Measurements from ENCODE around the gene SYK. TPM values are rescaled to one million over a fixed set of nuclear protein-coding genes. Genes with fewer than 3 reads are reported as not detected.
A peak's percentile ranks its signal among the peaks of the same experiment; 100 is the strongest.

SYK gene
- total RNA-seq, 1 experiment from 2014 or later, result 5.3 TPM

DNA sequence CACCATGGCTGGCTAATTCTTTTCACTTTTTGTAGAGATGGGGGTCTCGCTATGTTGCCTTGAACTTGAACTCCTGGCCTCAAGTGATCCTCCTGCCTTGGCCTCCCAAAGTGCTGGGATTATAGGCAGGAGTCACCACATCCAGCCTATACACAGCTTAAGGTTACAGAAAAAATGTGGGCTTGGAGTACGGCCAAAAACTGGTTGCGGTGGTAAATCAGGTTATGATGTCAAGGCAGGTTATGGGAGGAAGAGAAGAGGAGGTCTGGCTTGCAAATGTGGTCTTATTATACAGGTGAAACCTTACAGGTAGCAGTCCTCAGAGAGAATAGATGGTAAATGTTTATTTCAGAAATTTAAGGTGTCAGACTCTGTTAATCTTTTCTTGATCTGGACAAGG is 30.7 kb upstream of the SYK start:
- no peak for TF ChIP-seq CTCF (IDR thresholded peaks at IDR 0.05; ENCODE audit: insufficient read depth in 1 of 2, low read depth in 1 of 2, low read length in 1 of 2, severe bottlenecking in 1 of 2, unreplicated experiment in 1 of 2)
- 0 out of 2 replicates have a peak, but pooled peaks cover 11% of the 10 kb centered on the region for H3K9me3 ChIP-seq
- Mint-ChIP-seq H3K4me3 (ENCODE audit: unreplicated experiment) (no peak overlapping the region), H3K9me3 (ENCODE audit: unreplicated experiment) (no peaks in the 10 kb centered on the region), H3K36me3 (ENCODE audit: insufficient read depth, unreplicated experiment) (no peaks in the 10 kb centered on the region), H3K27me3 (ENCODE audit: insufficient read depth, unreplicated experiment) (no peaks in the 10 kb centered on the region), H3K27ac (ENCODE audit: unreplicated experiment) (no peak overlapping the region), H3K4me1 (ENCODE audit: low read depth, unreplicated experiment) (no peaks in the 10 kb centered on the region)
- intact Hi-C loops (cut with micrococcal nuclease; ENCODE audit: unreplicated experiment), result loop anchor here (5.0 kb wide), 2 partner anchors 101 to 629 kb away; no protein-coding TSS in a partner anchor
- no peaks in the 10 kb centered on the region for H3K27me3 ChIP-seq (replicated peaks; ENCODE audit: control insufficient read depth, insufficient read depth, low read length)
- ChIA-PET CTCF (no interaction called here), POLR2A (no interaction called here)
- H3K4me3 ChIP-seq (ENCODE audit: low read depth, low read length), result no peak overlapping the region
- H3K36me3 ChIP-seq (ENCODE audit: control insufficient read depth, insufficient read depth, low read length), result no peaks in the 10 kb centered on the region
- no peaks in the 10 kb centered on the region for H3K4me1 ChIP-seq
- no TSS peak for BruUV-seq (replicated peaks)
- DNase-seq, result no peak

- no peak for TF ChIP-seq CTCF (IDR thresholded peaks at IDR 0.05; ENCODE audit: insufficient read depth in 1 of 2, low read depth in 1 of 2, low read length in 1 of 2, severe bottlenecking in 1 of 2, unreplicated experiment in 1 of 2)
- no TSS peak for BruUV-seq (replicated peaks)
- Mint-ChIP-seq H3K27me3 (ENCODE audit: insufficient read depth, unreplicated experiment) (no peaks in the 10 kb centered on the region), H3K4me3 (ENCODE audit: unreplicated experiment) (no peak overlapping the region), H3K27ac (ENCODE audit: unreplicated experiment) (no peak overlapping the region), H3K4me1 (ENCODE audit: low read depth, unreplicated experiment) (no peaks in the 10 kb centered on the region), H3K36me3 (ENCODE audit: insufficient read depth, unreplicated experiment) (no peaks in the 10 kb centered on the region), H3K9me3 (ENCODE audit: unreplicated experiment) (no peaks in the 10 kb centered on the region)
- POLR2A ChIA-PET, result no interaction called here
- intact Hi-C loops (cut with micrococcal nuclease; ENCODE audit: unreplicated experiment), result loop anchor here (5.0 kb wide), 2 partner anchors 100 to 630 kb away; no protein-coding TSS in a partner anchor
- Histone ChIP-seq H3K4me3 (ENCODE audit: low read depth, low read length) (no peak overlapping the region), H3K36me3 (ENCODE audit: control insufficient read depth, insufficient read depth, low read length) (no peaks in the 10 kb centered on the region), H3K9me3 (0 out of 2 replicates have a peak, but pooled peaks cover 8% of the 10 kb centered on the region), H3K27me3 (replicated peaks; ENCODE audit: control insufficient read depth, insufficient read depth, low read length) (no peaks in the 10 kb centered on the region), H3K4me1 (no peaks in the 10 kb centered on the region)
- CTCF ChIA-PET, result no interaction called here
- DNase-seq, result no peak
These were observed 29.2 kb upstream of the SYK start for GRCh38 chr9:90772386-90772785.

GRCh38 chr9:90773617-90774016 is 28.0 kb upstream of the SYK start:
- no peaks in the 10 kb centered on the region for H3K4me1 ChIP-seq
- intact Hi-C loops (cut with micrococcal nuclease; ENCODE audit: unreplicated experiment), result loop anchor here (5.0 kb wide), 2 partner anchors 99 to 631 kb away; no protein-coding TSS in a partner anchor
- Mint-ChIP-seq H3K27me3 (ENCODE audit: insufficient read depth, unreplicated experiment) (no peaks in the 10 kb centered on the region), H3K9me3 (ENCODE audit: unreplicated experiment) (no peaks in the 10 kb centered on the region), H3K4me1 (ENCODE audit: low read depth, unreplicated experiment) (no peaks in the 10 kb centered on the region), H3K27ac (ENCODE audit: unreplicated experiment) (no peak overlapping the region), H3K36me3 (ENCODE audit: insufficient read depth, unreplicated experiment) (no peaks in the 10 kb centered on the region), H3K4me3 (ENCODE audit: unreplicated experiment) (no peak overlapping the region)
- no peaks in the 10 kb centered on the region for H3K9me3 ChIP-seq
- no peaks in the 10 kb centered on the region for H3K36me3 ChIP-seq (ENCODE audit: control insufficient read depth, insufficient read depth, low read length)
- BruUV-seq (replicated peaks), result no TSS peak
- DNase-seq, result no peak
- POLR2A ChIA-PET, result no interaction called here
- peak in 1 of 2 experiments; percentile 31 for TF ChIP-seq CTCF (IDR thresholded peaks at IDR 0.05; ENCODE audit: insufficient read depth in 1 of 2, low read depth in 1 of 2, low read length in 1 of 2, severe bottlenecking in 1 of 2, unreplicated experiment in 1 of 2)
- no peaks in the 10 kb centered on the region for H3K27me3 ChIP-seq (replicated peaks; ENCODE audit: control insufficient read depth, insufficient read depth, low read length)
- no peak overlapping the region for H3K4me3 ChIP-seq (ENCODE audit: low read depth, low read length)
- CTCF ChIA-PET, result interaction anchor here (0.6 kb wide), 1 partner anchor 651 kb away, joined by 3 read pairs; no protein-coding TSS in a partner anchor

Data from Caco-2 (cell line).